Activated CD8-positive, alpha-beta memory T cell treated with anti-CD3 and anti-CD28 coated beads, Interleukin-2, amount 50 U/mL, for 1 hour (primary cell): ENCODE results near the gene C1orf74.

Experiments used
- DNase-seq: peaks from one replicate; pipeline ENCODE4 v3.0.0-alpha.2; 2020; ENCODE audit errors: extremely low read depth

C1orf74 gene

GRCh38 chr1:209772126-209772525, 12.2 kb downstream of the C1orf74 start:
- no peak for DNase-seq

GRCh38 chr1:209770636-209771415, 13.5 kb downstream of the C1orf74 start:
- no peak for DNase-seq

GRCh38 chr1:209769971-209770370, 14.4 kb downstream of the C1orf74 start:
- no peak for DNase-seq

- peak; percentile 51 for DNase-seq
Observed at GRCh38 chr1:209769171-209769904, 15.0 kb downstream of the C1orf74 start.

- DNase-seq: peak; percentile 55
Observed at GRCh38 chr1:209768354-209768774, 16.0 kb downstream of the C1orf74 start.

GRCh38 chr1:209767706-209768105, 16.7 kb downstream of the C1orf74 start:
- DNase-seq: no peak

- no peak for DNase-seq
Observed at GRCh38 chr1:209767096-209767495, 17.3 kb downstream of the C1orf74 start.

- DNase-seq: no peak
Observed at GRCh38 chr1:209766051-209766450, 18.3 kb downstream of the C1orf74 start.

- no peak for DNase-seq
Observed at GRCh38 chr1:209761011-209761635, 23.2 kb downstream of the C1orf74 start.

GRCh38 chr1:209759829-209760359, 24.5 kb downstream of the C1orf74 start:
- no peak for DNase-seq

GRCh38 chr1:209758400-209758799, 26.0 kb downstream of the C1orf74 start:
- DNase-seq: no peak

GRCh38 chr1:209756615-209757445, 27.5 kb downstream of the C1orf74 start:
- no peak for DNase-seq

GRCh38 chr1:209755926-209756614, 28.3 kb downstream of the C1orf74 start, which contains the start of gene TRAF3IP3:
TSS of gene TRAF3IP3 (plus strand) at chr1:209756053. CDS start at chr1:209760040, 3,987 bp downstream.
- peak; percentile 56 for DNase-seq

GRCh38 chr1:209755256-209755655, 29.1 kb downstream of the C1orf74 start:
- DNase-seq: no peak

GRCh38 chr1:209752890-209753289, 31.5 kb downstream of the C1orf74 start:
- DNase-seq: no peak

GRCh38 chr1:209751627-209752231, 32.6 kb downstream of the C1orf74 start:
- DNase-seq: no peak

- DNase-seq: no peak
Observed at GRCh38 chr1:209749670-209750323, 34.6 kb downstream of the C1orf74 start.

GRCh38 chr1:209749205-209749604, 35.2 kb downstream of the C1orf74 start:
- no peak for DNase-seq

- DNase-seq: no peak
Observed at GRCh38 chr1:209748620-209749019, 35.7 kb downstream of the C1orf74 start.
